NCI-H446 treated with DMSO at 0.1 percent for 48 hours (cell line): ENCODE measurements around the gene CTSA.
"Not testable (repeated sequence)": the region's sequence is repeated elsewhere in the genome, so short reads cannot be mapped to it uniquely, and the experiment has no call there.

Experiments
- DNase-seq: peaks from one replicate; lab custom pipeline; 2025; lab: John Stamatoyannopoulos, UW

CTSA gene

GRCh38 chr20:45867136-45867818 is 23.9 kb upstream of the CTSA start:
- DNase-seq: no peak

GRCh38 chr20:45867819-45868176 is 23.3 kb upstream of the CTSA start:
- DNase-seq: no peak

- no peak for DNase-seq
These were observed 18.5 kb upstream of the CTSA start for GRCh38 chr20:45872626-45873025.

- no peak for DNase-seq
These were observed 17.6 kb upstream of the CTSA start for GRCh38 chr20:45873409-45874103.

- not testable (repeated sequence) for DNase-seq
These were observed 17.0 kb upstream of the CTSA start for GRCh38 chr20:45874104-45874481.

GRCh38 chr20:45874576-45874975 is 16.6 kb upstream of the CTSA start:
- DNase-seq: no peak

GRCh38 chr20:45878076-45878761 is 12.9 kb upstream of the CTSA start:
- no peak for DNase-seq

DNA sequence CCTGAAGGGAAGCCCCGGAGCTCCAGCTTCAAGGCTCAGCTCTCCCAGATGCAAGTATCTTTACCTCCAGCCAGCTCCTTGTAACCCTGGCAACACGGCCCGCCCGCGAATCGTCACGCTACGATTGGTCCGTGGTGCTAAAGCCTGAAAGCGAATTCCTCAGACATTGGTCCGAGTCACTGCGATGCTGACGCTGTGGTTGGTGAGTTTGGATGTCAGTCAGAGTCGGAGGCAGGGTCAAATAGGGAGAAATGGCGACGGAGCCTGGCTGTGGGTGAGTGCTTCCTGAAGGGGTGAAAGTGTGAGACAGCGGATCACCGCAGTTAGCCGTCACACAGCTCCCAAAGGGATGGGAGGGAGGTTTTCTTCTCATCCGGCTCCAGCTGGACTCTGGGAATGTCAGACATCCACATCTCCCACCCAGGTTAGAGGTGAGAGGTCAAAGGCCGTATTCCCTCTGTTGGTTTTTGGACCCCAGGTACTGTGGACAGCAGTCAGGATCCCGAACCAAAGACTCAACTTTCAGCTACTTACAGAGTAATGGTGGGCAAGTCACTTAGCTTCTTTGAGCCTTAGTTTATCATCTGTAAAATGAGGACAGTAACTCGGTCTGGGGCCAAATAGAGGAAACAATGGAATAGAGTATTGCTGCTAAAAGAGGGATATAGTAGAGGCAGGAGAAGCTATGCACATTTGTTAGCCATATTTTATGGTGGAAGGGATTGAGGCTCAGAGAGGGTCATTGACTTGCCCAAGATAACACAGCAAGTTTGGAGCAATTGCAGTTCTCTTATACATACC is 9.9 kb upstream of the CTSA start, which contains the start of gene ZSWIM1:
ZSWIM1 (plus strand) TSS at position 240 of the 801 bp plus-strand sequence. CDS start 1,366 bp downstream, outside the sequence.
- peak; percentile 97 for DNase-seq

DNA sequence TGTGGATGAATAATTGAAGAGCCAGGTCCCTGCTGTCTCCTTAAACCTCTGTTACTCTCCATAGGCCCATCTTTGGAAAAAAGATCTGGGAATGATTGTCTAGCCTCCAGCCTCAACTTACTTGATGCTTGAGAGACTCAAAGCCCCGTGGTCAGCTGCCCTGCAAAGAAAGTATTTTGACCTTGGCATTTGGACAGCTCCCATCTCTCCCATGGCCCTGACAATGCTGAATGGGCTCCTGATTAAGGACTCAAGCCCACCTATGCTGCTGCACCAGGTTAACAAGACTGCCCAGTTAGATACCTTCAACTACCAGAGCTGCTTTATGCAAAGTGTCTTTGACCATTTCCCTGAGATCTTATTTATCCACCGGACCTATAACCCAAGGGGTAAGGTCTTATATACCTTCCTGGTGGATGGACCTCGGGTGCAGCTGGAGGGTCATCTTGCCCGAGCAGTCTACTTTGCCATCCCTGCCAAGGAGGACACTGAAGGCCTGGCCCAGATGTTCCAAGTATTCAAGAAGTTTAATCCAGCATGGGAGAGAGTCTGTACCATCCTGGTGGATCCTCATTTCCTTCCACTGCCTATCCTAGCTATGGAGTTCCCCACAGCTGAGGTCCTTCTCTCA is 8.6 kb upstream of the CTSA start:
- no peak for DNase-seq

DNA sequence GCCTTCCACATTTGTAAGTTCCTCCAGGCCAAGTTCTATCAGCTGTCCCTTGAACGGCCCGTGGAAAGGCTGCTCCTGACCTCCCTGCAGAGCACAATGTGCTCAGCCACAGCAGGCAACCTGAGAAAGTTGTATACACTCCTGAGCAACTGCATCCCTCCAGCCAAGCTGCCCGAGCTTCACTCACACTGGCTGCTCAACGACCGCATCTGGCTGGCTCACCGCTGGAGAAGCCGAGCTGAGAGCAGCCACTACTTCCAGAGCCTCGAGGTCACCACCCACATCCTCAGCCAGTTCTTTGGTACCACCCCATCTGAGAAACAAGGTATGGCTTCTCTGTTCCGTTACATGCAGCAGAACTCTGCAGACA is 8.1 kb upstream of the CTSA start:
- no peak for DNase-seq

DNA sequence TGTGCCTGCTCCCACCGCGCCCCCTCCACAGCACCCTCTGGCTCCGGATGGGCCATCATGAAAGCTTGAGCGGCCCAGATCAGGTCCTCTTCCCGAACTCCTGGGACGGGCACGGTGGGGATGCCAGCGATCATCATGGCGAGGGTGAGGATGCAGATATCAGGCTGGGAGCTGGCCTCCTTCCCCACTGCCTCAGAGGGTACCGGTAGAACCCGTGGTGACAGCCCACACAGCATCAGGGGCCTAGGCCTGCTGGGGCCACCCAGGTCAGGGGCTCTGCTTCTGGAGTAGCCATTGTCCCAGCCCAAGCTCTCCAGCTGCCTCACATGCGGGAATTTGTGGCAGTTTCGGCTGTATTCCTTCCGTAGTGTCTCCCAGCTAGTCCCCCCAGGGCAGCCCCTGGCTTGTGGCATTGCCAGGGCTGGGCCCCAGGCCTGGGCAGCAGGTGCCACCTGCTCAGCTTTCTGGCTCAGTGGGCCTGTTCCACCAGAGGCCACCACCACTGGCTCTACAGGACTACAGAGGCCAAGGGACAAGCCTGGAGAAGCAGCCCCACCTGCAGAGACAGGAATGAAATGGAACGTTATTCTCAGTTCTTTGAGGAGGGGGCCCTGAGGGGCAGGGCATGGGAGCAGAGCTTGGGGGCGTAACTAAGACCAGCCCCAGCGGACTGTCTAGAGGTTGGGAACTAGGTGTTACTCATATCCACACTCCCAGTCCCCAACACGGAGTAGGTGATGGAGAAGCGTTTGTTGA is 4.4 kb upstream of the CTSA start:
- DNase-seq: no peak

DNA sequence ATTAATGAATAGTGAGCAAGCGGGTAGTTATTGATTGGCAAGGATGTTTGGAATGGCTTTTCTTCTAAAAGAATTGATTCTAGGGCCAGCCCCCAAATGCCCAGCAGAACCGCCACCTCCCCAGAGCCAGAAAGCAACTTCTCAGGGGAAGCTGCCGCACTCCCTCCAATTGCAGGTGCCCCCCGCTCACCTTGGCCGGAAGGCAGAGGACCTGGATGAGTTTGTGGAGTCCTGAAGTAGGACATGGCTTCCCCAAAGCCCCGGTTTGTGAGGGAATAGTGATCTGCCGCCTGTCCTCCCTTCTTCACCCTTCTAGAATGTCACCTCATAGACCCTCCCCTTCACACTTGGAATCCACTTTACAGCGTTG is 3.8 kb upstream of the CTSA start, which contains the start of gene SPATA25:
SPATA25 (minus strand) TSS at position 277 of the 370 bp plus-strand sequence; CDS start at position 245, 32 bp downstream.
- no peak for DNase-seq

DNA sequence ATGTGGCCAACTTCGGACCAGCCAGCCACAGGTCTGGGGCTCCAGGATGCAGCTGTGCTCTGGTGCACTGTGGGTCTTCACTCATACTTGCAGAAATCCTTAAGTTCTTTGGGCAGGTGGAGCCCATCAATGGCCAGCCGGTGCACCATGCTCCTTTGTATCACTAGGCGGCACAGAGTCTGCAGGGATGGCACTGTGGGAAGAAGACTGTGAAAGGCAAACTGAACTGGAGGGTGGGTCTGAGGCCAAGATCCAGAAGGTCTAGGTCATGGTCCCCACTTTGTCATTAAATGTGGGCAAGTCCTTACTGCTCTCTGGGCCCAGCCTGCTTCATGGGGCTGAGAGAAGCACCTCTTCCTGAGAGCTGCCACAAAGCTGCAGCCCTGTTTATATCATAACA is 2.5 kb upstream of the CTSA start:
- no peak for DNase-seq

DNA sequence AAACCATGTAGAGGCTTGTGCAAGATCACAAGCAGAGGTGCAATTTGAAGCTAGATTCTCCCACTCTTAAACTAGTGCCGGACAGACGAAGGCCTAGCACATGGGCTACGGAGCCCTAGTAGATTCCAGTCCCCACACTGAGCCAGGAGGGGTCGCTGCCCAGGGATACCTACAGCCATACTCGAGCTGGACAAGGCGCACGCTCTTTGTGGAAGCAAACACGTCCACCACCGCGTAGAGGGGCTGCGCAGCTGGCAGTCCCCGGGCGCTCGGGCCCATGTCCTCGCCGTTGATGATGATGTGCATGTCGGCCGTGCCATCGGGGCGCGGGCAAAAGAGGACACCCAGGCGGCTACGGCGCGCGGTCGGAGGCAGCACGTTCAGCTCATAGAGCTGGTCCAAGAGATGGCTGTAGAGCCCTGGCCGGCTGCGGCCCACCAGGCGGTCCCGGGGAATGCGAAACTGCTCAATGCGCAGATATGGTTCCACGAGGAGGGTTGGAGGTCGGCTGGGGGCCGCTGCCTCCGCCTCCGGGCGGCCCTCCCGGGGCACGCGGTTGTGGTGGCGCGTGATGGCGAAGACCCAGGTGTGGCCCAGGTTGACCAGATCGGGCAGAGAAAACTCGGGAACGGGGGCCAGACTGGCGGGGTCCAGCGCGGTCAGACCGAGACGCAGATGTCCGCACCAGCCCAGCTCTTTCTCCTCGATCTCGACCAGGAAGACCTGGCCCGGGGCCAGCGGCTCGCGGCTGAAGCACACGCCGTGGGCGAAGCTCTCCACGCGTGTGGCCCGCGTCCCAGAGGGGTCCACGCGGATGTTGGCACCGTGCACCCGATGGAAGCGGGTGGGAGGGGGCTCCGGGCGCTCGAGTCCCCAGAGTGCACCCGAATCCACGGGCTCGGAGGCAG is 804 bp upstream of the CTSA start:
- no peak for DNase-seq

GRCh38 chr20:45892049-45892825 is 1.1 kb downstream of the CTSA start:
- no peak for DNase-seq

- no peak for DNase-seq
These were observed 1.8 kb downstream of the CTSA start for GRCh38 chr20:45892828-45893500.

- no peak for DNase-seq
These were observed 2.7 kb downstream of the CTSA start for GRCh38 chr20:45893831-45894230.

- no peak for DNase-seq
These were observed 3.7 kb downstream of the CTSA start for GRCh38 chr20:45894797-45895196.
